ENCODE data around the gene AKAP3. TPM values are rescaled to one million over a fixed set of nuclear protein-coding genes. Genes with fewer than 3 reads are reported as not detected.

The AKAP3 gene
- 2.4 TPM for total RNA-seq

DNA sequence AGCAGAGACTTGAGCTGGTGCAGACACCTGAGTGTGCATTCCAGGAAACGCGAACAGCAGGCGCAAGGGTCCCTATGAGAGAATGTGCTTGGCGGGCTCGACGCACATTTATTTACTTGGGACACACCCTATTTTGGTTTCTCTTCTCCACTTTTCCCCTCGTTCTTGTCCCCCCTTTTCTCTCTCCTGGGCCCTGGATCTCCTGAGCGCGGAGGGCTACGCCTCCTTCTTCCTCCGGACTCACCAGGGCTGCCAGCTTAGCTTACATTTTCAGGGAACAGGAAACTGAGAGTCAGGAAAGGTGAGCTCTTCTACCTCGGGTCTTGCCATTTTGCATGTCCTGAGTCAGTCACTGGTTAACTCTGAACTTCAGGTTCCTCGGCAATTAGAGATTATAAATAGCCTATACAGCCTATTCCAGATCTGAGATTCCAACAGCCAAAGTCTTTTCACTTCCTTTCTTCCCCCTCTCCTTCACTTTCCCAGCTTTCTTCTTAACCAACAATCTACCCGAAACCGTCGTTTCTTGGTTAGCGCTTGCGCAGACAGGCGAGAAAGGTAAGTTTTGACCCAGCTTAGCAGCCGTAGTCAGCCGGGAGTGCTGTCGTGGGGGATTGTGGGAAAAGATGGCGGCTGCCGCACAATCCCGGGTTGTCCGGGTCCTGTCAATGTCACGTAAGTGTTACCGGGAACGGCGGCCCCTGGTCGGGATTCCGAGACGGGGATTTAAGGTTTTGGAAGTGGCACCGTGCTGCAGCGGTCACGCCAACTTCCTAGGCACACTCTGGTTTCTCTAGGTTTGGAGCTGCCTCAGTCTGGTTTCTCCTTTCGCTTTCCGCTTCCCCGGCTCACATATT lies at the start of gene AKAP3, which contains the start of gene NDUFA9:
Gene AKAP3, minus strand, starts transcription at position 551 of the 857 bp plus-strand sequence. CDS start 10,855 bp downstream, outside the sequence.
Gene NDUFA9, plus strand, starts transcription at position 614 of the 857 bp plus-strand sequence. Its CDS starts 13 bp downstream, at position 627.
- ATAC-seq (peak; percentile 99), DNase-seq (ENCODE audit: low spot score) (peak; percentile 87)
- intact Hi-C loops (cut with DNase I) = no loop called here

GRCh38 chr12:4690760-4691159 lies 41.9 kb upstream of the AKAP3 start:
- ATAC-seq (no peak), DNase-seq (ENCODE audit: low spot score) (no peak)
- intact Hi-C loops (cut with DNase I) = no loop called here

GRCh38 chr12:4685317-4685716 lies 36.5 kb upstream of the AKAP3 start:
- no peak for ATAC-seq
- DNase-seq (ENCODE audit: low spot score) = no peak
- intact Hi-C loops (cut with DNase I) = no loop called here

GRCh38 chr12:4681732-4682131 lies 32.9 kb upstream of the AKAP3 start:
- DNase-seq (ENCODE audit: low spot score) (no peak), ATAC-seq (no peak)

GRCh38 chr12:4679711-4680110 lies 30.9 kb upstream of the AKAP3 start:
- ATAC-seq (no peak), DNase-seq (ENCODE audit: low spot score) (no peak)
- intact Hi-C loops (cut with DNase I) = no loop called here

More at GRCh38 chr12:4681732-4682131, 32.9 kb upstream of the AKAP3 start:
- intact Hi-C loops (cut with DNase I) = no loop called here

- DNase-seq (ENCODE audit: low spot score) = no peak
- intact Hi-C loops (cut with DNase I) = no loop called here
- ATAC-seq = no peak
These were observed 16.4 kb upstream of the AKAP3 start for GRCh38 chr12:4665236-4665635.

- ATAC-seq = no peak
- no peak for DNase-seq (ENCODE audit: low spot score)
- intact Hi-C loops (cut with DNase I) = no loop called here
These were observed 15.2 kb upstream of the AKAP3 start for GRCh38 chr12:4663971-4664505.

- intact Hi-C loops (cut with DNase I) = no loop called here
- no peak for ATAC-seq
- no peak for DNase-seq (ENCODE audit: low spot score)
These were observed 4.8 kb upstream of the AKAP3 start for GRCh38 chr12:4653691-4654090.

DNA sequence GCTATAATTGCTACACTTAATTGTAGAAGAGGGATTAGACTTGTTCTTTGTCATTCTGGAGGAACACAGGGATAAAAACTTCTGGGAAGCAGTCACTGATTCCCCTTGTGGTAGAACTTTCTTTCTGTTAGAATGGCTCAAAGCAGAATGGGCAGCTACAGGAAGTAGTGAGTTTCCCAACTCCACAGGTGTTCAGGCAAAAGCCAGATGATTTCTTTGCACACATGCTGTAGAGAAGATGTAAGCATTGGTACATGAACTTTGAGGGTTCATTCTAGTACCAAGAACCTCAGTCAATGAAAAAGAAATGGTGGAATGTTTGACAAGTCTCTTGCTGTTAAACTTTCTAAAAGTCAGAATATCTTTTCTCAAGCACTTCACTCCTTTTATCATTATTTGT lies 4.4 kb upstream of the AKAP3 start:
- intact Hi-C loops (cut with DNase I) = no loop called here
- DNase-seq (ENCODE audit: low spot score) = no peak
- ATAC-seq = no peak

GRCh38 chr12:4649358-4649661 lies 459 bp upstream of the AKAP3 start:
- ATAC-seq (no peak), DNase-seq (ENCODE audit: low spot score) (no peak)
- intact Hi-C loops (cut with DNase I) = no loop called here

GRCh38 chr12:4648104-4648500 lies 749 bp downstream of the AKAP3 start:
- DNase-seq (ENCODE audit: low spot score) (no peak), ATAC-seq (peak; percentile 22)
- intact Hi-C loops (cut with DNase I) = no loop called here

DNA sequence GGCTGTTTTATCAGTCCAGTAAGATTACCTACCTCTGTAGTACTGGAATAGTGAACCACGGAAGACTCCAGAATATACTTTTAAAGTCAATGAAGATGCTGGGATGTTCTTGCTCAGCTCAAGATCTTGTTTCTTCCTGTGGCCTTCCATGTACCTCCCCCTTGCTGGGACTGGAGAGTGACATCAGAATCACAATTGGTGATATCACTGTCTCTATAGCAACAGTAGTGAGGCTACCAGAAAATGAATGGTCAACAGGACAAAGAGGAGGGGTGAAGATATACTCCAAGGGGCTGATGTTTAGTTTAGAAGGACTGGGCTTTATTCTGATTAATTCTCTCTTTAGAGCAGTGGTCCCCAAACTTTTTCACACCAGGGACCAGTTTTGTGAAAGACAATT lies 3.8 kb downstream of the AKAP3 start:
- ATAC-seq (no peak), DNase-seq (ENCODE audit: low spot score) (no peak)
- intact Hi-C loops (cut with DNase I) = no loop called here

DNA sequence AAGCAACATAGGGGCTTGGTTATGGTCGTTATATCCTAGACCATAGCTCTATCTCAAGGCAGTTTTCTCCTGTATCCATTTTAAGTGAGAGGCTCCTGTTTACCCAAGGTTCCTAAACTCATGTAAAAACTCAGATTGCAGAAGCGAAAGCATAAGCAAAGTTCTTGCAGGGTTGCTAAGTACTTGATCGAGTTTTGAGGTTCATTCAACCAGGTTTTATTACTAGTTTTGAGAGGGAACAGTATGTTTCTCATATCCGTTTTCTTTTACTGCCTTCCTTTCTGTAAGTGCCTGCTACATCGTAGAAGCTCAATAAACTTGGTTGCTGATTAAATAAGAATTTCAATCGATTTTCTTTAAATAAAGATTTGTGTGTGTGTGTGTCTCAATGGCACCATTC lies 5.1 kb downstream of the AKAP3 start:
- ATAC-seq (no peak), DNase-seq (ENCODE audit: low spot score) (no peak)
- intact Hi-C loops (cut with DNase I) = no loop called here

DNA sequence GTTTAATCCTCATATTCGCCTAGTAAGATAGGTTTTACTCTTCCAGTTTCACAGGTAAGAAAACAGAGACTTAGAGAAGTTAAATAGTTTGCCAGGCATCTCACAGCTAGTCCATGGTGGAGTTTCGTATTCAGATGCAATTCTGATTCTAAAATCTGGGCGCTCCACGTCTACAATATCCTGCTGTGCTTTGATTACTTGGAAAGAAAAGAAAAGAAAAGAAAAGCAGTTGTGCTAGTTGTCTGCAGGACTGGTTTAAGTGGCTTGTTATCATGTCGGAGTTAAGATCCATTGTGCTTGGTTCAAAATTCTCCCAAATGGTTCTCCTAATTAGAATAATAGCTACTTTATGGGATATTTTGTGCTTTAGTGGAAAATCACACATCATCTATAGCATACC lies 18.6 kb downstream of the AKAP3 start:
- DNase-seq (ENCODE audit: low spot score) = no peak
- intact Hi-C loops (cut with DNase I) = no loop called here

GRCh38 chr12:4628406-4628805 lies 20.4 kb downstream of the AKAP3 start:
- intact Hi-C loops (cut with DNase I) = no loop called here
- ATAC-seq = no peak

More for the DNA sequence above, 18.6 kb downstream of the AKAP3 start:
- no peak for ATAC-seq

DNA sequence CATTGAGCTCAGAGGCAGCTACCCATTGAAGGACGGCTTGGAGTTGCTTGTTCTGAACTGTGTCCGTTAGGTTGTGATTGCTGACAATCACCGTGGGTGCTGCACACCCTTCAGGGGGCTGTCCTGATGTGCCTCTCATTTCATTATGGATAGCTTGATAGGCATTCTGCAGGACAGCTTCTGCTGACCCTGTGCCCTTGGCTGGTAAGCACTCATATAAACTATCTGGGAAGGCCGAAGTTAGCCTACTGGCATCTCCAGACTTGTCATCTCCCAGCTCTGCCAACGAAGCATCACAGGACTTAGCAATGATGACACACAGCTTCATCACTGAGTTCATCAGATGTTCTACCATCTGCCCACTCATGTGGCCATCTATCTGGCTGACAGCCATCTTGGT lies 22.3 kb downstream of the AKAP3 start:
- intact Hi-C loops (cut with DNase I) = no loop called here
- ATAC-seq = no peak

More at GRCh38 chr12:4628406-4628805, 20.4 kb downstream of the AKAP3 start:
- DNase-seq (ENCODE audit: low spot score) = no peak

DNA sequence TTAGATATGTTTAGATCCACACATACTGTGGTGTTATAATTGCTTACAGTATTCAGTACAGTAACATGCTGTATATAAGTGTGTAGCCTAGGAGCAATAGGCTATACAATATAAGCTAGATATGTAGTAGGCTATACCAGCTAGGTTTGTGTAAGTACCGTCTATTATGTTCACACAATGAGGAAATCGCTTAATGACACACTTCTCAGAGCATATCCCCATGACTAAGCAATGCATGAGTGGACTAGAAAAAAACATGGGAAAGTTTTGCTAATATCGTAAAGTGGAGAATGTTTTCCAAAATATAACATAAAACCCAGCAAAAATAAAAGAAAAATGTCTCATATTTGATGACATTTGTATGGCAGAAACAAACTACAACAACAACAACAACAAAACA lies 27.3 kb downstream of the AKAP3 start:
- no peak for ATAC-seq
- no peak for DNase-seq (ENCODE audit: low spot score)
- intact Hi-C loops (cut with DNase I) = no loop called here

More for the DNA sequence above, 22.3 kb downstream of the AKAP3 start:
- no peak for DNase-seq (ENCODE audit: low spot score)

DNA sequence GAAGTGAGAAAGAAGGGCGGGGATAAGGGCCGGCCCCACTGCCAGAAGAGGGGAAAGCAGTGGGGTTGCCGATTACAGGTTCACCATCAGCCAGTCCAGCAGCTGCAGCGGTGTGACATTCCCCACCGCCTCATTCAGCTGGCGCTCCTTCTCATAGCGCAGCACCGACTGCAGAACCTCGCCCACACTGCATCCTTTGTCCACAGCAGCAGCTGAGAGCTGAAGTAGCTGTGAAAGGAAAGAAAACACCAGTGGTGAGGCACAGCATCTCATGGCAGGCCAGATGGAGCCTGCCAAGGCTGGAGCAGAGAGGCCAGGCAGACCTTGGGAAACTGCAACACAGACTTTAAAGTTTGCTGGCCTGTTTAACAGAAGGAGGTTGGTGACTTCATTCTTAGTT lies 33.2 kb downstream of the AKAP3 start:
- no peak for ATAC-seq
- intact Hi-C loops (cut with DNase I) = no loop called here
- DNase-seq (ENCODE audit: low spot score) = no peak

- DNase-seq (ENCODE audit: low spot score) (no peak), ATAC-seq (no peak)
- intact Hi-C loops (cut with DNase I) = no loop called here
These were observed 38.4 kb downstream of the AKAP3 start for GRCh38 chr12:4610481-4610880.

DNA sequence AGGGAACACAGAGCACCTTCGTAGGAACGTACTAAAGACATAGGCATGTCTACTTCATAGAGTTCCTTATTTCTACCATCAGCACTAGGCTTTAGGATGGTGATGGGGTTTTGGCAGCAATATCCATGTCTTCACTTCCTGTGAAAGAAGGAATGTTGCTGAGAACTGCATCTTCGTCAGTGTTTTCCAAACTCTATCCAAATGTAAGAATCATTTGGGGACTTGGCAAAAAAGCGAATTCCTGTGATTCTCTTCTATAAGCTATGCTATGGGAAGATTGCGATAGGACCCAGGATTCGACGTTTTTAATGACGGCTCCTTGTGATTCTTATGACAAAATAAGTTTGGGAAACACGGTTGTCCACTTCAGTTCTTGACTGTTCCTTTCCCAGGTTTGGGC lies 39.8 kb downstream of the AKAP3 start:
- DNase-seq (ENCODE audit: low spot score) = no peak
- no peak for ATAC-seq
- intact Hi-C loops (cut with DNase I) = no loop called here

- ATAC-seq (no peak), DNase-seq (ENCODE audit: low spot score) (no peak)
- intact Hi-C loops (cut with DNase I) = no loop called here
These were observed 41.8 kb downstream of the AKAP3 start for GRCh38 chr12:4607056-4607455.
